HG03060 (cell line): ENCODE results near the gene JPT2.

ENCODE experiments used
- ATAC-seq: cut with Tn5 transposase; IDR thresholded peaks from one replicate; pipeline ENCODE4 v1.9.1; 2021; ENCODE audit warnings: low read depth, moderate number of reproducible peaks; ENCODE audit not compliant: unreplicated experiment

The JPT2 gene

GRCh38 chr16:1677942-1678499 lies at the start of gene JPT2:
Gene JPT2, plus strand, starts transcription at chr16:1678279. Its CDS starts 34 bp downstream, at chr16:1678313.
- no peak for ATAC-seq

- no peak for ATAC-seq
These were observed 47.4 kb upstream of the JPT2 start for GRCh38 chr16:1630450-1631213.

- no peak for ATAC-seq
These were observed 46.8 kb upstream of the JPT2 start for GRCh38 chr16:1631230-1631629.

GRCh38 chr16:1631931-1632637 lies 46.0 kb upstream of the JPT2 start:
- ATAC-seq, result no peak

- no peak for ATAC-seq
These were observed 45.5 kb upstream of the JPT2 start for GRCh38 chr16:1632638-1632970.

GRCh38 chr16:1633310-1633709 lies 44.8 kb upstream of the JPT2 start:
- no peak for ATAC-seq

- ATAC-seq, result no peak
These were observed 43.5 kb upstream of the JPT2 start for GRCh38 chr16:1634541-1634940.

GRCh38 chr16:1635070-1635469 lies 43.0 kb upstream of the JPT2 start:
- no peak for ATAC-seq

GRCh38 chr16:1637526-1637925 lies 40.6 kb upstream of the JPT2 start:
- no peak for ATAC-seq

GRCh38 chr16:1638757-1639156 lies 39.3 kb upstream of the JPT2 start:
- no peak for ATAC-seq

- no peak for ATAC-seq
These were observed 38.8 kb upstream of the JPT2 start for GRCh38 chr16:1639282-1639681.

GRCh38 chr16:1639860-1640259 lies 38.2 kb upstream of the JPT2 start:
- ATAC-seq, result no peak

- no peak for ATAC-seq
These were observed 37.7 kb upstream of the JPT2 start for GRCh38 chr16:1640261-1640941.

- ATAC-seq, result no peak
These were observed 36.8 kb upstream of the JPT2 start for GRCh38 chr16:1641261-1641660.

- no peak for ATAC-seq
These were observed 35.9 kb upstream of the JPT2 start for GRCh38 chr16:1642148-1642547.

- no peak for ATAC-seq
These were observed 35.3 kb upstream of the JPT2 start for GRCh38 chr16:1642753-1643152.

GRCh38 chr16:1643521-1643920 lies 34.6 kb upstream of the JPT2 start:
- no peak for ATAC-seq

- ATAC-seq, result no peak
These were observed 32.1 kb upstream of the JPT2 start for GRCh38 chr16:1645914-1646525.

- no peak for ATAC-seq
These were observed 30.2 kb upstream of the JPT2 start for GRCh38 chr16:1647856-1648255.

- no peak for ATAC-seq
These were observed 27.9 kb upstream of the JPT2 start for GRCh38 chr16:1650131-1650530.
